ENCODE results near the gene SEPTIN2.
A peak's percentile ranks its signal among the peaks of the same experiment; 100 is the strongest.

The SEPTIN2 gene

DNA sequence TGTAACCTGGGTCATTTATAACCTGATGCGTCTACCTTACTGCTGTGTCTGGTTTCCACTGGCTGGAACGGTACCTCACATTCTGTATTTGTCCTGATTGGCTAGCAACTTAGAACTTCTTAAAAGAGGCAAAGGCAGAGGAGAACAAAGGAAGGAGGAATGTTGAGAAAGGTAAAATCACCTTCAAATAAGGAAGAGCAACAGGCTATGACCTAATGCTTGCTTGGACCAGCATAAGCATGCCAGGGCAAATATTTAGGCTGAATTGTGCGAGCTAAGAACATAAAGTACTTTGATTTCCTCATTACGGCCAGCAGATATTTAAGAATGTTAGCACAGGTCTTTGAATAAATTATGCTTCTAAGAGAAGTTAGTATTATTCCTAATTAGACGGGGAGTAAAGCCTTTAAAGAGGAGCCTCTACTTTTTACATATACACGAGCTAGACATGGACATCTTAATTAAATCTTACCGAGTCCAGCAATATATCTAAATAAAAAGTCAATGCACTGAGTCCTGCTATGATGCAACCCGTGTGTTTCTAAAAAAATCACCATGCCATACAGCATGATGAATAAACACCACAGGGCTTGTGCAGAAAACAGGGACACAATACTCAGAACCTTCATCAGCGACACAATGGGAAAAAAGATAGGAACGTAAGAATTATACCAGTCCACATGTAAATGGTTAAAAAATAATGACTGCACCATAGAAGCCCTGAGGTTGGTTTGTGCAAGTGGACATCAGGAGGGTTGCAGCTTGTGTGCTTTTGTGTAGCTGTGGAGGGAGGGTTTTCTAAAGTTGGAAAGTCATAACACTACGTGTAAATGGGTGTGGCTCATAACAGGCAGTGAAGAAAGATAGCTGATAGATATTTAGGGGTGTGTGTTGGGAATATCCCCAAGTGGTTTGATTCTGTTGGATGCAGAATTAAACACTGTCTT, 14.2 kb downstream of the SEPTIN2 start:
- H3K4me3 Mint-ChIP-seq = no peak overlapping the region
- peak overlapping the region in 1 of 3 experiments; percentile 26 for H3K27ac Mint-ChIP-seq
- TF ChIP-seq, protein P1, sequence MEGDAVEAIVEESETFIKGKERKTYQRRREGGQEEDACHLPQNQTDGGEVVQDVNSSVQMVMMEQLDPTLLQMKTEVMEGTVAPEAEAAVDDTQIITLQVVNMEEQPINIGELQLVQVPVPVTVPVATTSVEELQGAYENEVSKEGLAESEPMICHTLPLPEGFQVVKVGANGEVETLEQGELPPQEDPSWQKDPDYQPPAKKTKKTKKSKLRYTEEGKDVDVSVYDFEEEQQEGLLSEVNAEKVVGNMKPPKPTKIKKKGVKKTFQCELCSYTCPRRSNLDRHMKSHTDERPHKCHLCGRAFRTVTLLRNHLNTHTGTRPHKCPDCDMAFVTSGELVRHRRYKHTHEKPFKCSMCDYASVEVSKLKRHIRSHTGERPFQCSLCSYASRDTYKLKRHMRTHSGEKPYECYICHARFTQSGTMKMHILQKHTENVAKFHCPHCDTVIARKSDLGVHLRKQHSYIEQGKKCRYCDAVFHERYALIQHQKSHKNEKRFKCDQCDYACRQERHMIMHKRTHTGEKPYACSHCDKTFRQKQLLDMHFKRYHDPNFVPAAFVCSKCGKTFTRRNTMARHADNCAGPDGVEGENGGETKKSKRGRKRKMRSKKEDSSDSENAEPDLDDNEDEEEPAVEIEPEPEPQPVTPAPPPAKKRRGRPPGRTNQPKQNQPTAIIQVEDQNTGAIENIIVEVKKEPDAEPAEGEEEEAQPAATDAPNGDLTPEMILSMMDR (IDR thresholded peaks at IDR 0.05; ENCODE audit: unreplicated experiment in 3 of 3) = no peak
- peaks cover 3% of the 10 kb centered on the region for H3K9me3 Mint-ChIP-seq
- H3K4me1 Mint-ChIP-seq = peaks cover 5% of the 10 kb centered on the region
- H3K36me3 Mint-ChIP-seq (ENCODE audit: low read depth) = peaks cover 82% of the 10 kb centered on the region
- H3K27me3 Mint-ChIP-seq (ENCODE audit: low read depth) = no peaks in the 10 kb centered on the region

DNA sequence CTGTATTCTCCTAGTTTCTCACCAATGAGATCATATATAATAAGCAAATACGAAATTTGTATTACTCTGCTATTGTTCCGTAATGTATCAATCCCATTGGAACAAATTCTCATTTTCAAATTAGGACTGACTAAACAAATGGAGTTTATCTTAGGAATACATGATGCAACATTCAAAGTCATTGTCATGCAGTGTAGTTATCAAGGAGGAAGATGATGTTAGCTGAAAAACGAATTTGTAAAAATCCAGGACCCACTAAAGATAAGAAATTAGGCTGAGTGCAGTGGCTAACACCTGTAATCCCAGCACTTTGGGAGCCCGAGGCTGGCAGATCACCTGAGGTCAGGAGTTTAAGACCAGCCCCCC, 14.9 kb downstream of the SEPTIN2 start:
- Mint-ChIP-seq H3K4me3 (no peak overlapping the region), H3K4me1 (no peaks in the 10 kb centered on the region), H3K36me3 (ENCODE audit: low read depth) (peaks cover 79% of the 10 kb centered on the region), H3K27me3 (ENCODE audit: low read depth) (no peaks in the 10 kb centered on the region), H3K9me3 (peaks cover 3% of the 10 kb centered on the region), H3K27ac (no peak overlapping the region)
- TF ChIP-seq, protein P1 (IDR thresholded peaks at IDR 0.05; ENCODE audit: unreplicated experiment in 3 of 3) = no peak

DNA sequence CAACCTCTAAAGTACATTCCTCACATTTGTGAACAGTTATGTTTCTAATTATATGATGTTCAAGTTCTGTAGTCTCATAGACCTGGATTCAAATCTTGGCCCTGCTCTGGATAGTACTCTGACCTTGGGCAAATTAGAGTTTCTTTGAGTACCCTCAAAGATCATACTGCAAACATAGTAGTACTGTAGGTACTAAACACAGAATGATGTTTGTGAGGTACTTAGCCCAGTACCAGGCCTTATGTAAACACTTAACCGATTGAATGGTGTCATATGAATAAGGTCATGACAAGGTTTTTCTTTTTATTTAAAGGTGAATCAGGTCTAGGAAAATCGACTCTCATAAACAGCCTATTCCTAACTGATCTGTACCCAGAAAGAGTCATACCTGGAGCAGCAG, 19.1 kb downstream of the SEPTIN2 start:
- Mint-ChIP-seq H3K36me3 (ENCODE audit: low read depth) (peaks cover 78% of the 10 kb centered on the region), H3K4me3 (no peak overlapping the region), H3K27ac (no peak overlapping the region), H3K9me3 (no peaks in the 10 kb centered on the region), H3K4me1 (peaks cover 5% of the 10 kb centered on the region), H3K27me3 (ENCODE audit: low read depth) (no peaks in the 10 kb centered on the region)
- TF ChIP-seq, protein P1 (IDR thresholded peaks at IDR 0.05; ENCODE audit: unreplicated experiment in 3 of 3) = no peak

DNA sequence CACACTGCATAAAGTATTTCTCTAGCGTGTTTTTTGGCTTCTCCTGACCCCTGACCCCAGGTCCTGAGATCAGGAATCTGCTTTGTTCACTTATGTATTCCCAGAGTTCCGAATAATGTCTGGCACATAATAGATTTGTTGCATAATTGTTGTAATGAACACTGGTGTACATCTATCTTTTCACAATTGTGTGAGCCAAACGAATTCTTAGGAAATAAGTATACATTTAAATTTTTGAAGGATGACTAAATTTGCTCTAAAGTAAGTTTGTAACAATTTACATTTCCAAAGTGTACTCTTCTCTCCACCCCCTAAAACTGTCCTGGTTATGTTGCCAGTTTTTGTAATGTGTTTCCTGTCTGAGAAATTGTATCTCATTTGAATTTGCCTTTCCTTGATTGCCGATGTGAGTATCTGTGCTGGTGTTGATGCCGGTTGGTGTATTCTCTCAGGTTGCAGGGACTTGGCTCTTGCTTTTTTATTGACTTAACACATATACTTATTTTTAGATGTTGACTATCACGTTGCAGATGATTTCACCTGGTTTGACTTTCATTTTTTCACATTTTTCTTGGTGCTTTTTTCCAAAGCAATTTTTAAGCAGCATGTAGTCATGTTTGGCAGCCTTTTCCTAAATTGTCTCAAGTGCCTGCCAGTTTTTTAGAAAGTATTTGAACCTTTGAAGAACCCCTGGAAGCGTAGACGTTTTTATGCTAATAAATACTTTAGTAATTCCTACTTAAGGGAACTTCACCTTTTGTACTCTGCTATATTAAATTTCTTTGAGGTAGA, 24.3 kb downstream of the SEPTIN2 start:
- H3K4me1 Mint-ChIP-seq = peaks cover 19% of the 10 kb centered on the region
- TF ChIP-seq, protein P1 (IDR thresholded peaks at IDR 0.05; ENCODE audit: unreplicated experiment in 3 of 3) = no peak
- H3K4me3 Mint-ChIP-seq = no peak overlapping the region
- H3K27me3 Mint-ChIP-seq (ENCODE audit: low read depth) = no peaks in the 10 kb centered on the region
- H3K9me3 Mint-ChIP-seq = no peaks in the 10 kb centered on the region
- H3K36me3 Mint-ChIP-seq (ENCODE audit: low read depth) = peaks cover 85% of the 10 kb centered on the region
- peak overlapping the region in 1 of 3 experiments; percentile 6 for H3K27ac Mint-ChIP-seq

DNA sequence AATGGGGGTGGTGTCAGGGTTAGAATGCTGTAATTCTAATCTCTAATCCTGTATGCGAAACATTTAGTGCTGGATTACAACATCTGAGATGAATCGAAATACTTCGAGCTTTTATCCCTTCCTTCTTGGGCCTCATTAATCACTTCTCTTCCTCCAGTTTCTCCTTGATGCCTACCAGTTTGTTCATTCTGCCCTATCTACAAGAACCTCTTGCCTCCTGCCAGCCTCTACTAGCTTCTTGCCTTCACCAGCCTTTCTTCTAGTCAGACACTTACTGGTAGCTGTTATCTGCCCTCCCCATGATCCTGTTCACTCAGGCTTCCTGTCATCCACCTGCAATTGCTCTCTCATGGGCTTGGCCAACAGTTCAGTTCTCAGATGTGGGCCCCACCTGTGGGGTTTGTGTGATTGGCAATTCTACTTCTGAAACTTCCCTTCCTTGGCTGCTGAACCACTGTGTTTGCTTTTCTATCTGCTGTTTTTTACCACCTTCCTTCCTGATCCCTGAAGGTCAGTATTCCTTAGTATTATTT, 25.0 kb downstream of the SEPTIN2 start:
- Mint-ChIP-seq H3K27ac (peak overlapping the region in 2 of 3 experiments; percentile 3 to 6), H3K36me3 (ENCODE audit: low read depth) (peaks cover 89% of the 10 kb centered on the region), H3K4me3 (no peak overlapping the region), H3K27me3 (ENCODE audit: low read depth) (no peaks in the 10 kb centered on the region), H3K9me3 (no peaks in the 10 kb centered on the region), H3K4me1 (peaks cover 19% of the 10 kb centered on the region)
- TF ChIP-seq, protein P1 (IDR thresholded peaks at IDR 0.05; ENCODE audit: unreplicated experiment in 3 of 3) = no peak
